Activated CD8-positive, alpha-beta T cell treated with anti-CD3 and anti-CD28 coated beads for 36 hours (primary cell): ENCODE results near the gene SNAPC2. TPM values are rescaled to one million over a fixed set of nuclear protein-coding genes. Genes with fewer than 3 reads are reported as not detected.

Source experiments
- ATAC-seq: fragments of 200-7000 bp; cut with Tn5 transposase; one replicate; pipeline ENCODE4 v1.10.0; 2021; ENCODE audit warnings: mild to moderate bottlenecking, moderate library complexity
- CTCF ChIA-PET: fragments of 350-600 bp; sonication (Branson Sonifier 250); formaldehyde crosslinking; loops from one replicate; lab custom pipeline; 2021; ENCODE audit warnings: antibody characterized with exemption; lab: Charles Lee
- POLR2A ChIA-PET: fragments of 350-600 bp; sonication (Branson Sonifier 250); formaldehyde crosslinking; loops from one replicate; lab custom pipeline; 2021; ENCODE audit warnings: antibody characterized with exemption; lab: Charles Lee
- DNase-seq: peaks from one replicate; pipeline ENCODE4 v3.0.0-alpha.2; 2020
- H3K27ac Mint-ChIP-seq: one replicate; pipeline ENCODE4 v1.8.0; 2021; ENCODE audit warnings: mild to moderate bottlenecking, mixed read lengths
- H3K27me3 Mint-ChIP-seq: one replicate; pipeline ENCODE4 v1.8.0; 2021; ENCODE audit warnings: mixed read lengths
- H3K36me3 Mint-ChIP-seq: one replicate; pipeline ENCODE4 v1.8.0; 2021; ENCODE audit warnings: low read depth, mixed read lengths
- H3K4me1 Mint-ChIP-seq: one replicate; pipeline ENCODE4 v1.8.0; 2021; ENCODE audit warnings: low read depth, mixed read lengths
- H3K4me3 Mint-ChIP-seq: one replicate; pipeline ENCODE4 v1.8.0; 2021; ENCODE audit warnings: mild to moderate bottlenecking, moderate library complexity, mixed read lengths
- H3K9me3 Mint-ChIP-seq: one replicate; pipeline ENCODE4 v1.8.0; 2021; ENCODE audit warnings: mixed read lengths
- CTCF ChIP-seq: fragments of 200-600 bp; IDR thresholded peaks from one replicate; pipeline ENCODE4 v1.8.0; 2022; ENCODE audit warnings: antibody characterized with exemption, mild to moderate bottlenecking
- intact Hi-C: fragments of 100-400 bp; cut with micrococcal nuclease; formaldehyde crosslinking; loops from one replicate; pipeline ENCODE4 v1.10.0; 2022
- total RNA-seq, 2 experiments: library from RNA; stranded (reverse); gene quantifications; one replicate each; pipeline ENCODE4 v1.2.3, GENCODE V29; 2021

SNAPC2 gene
- total RNA-seq, 2 experiments from 2014 or later, result 16.0 to 18.2 TPM

- ATAC-seq, result no peak
- H3K4me3 Mint-ChIP-seq, result no peak overlapping the region
- H3K27me3 Mint-ChIP-seq, result no peaks in the 10 kb centered on the region
- DNase-seq, result no peak
- peaks cover 35% of the 10 kb centered on the region for H3K36me3 Mint-ChIP-seq
- H3K9me3 Mint-ChIP-seq, result no peaks in the 10 kb centered on the region
- peaks cover 14% of the 10 kb centered on the region for H3K4me1 Mint-ChIP-seq
- POLR2A ChIA-PET, result interaction anchor here (1.6 to 7.7 kb wide), 2 partner anchors 10 to 12 kb away, joined by 7 to 81 read pairs; partner anchors contain the start of genes SNAPC2 and TIMM44
- H3K27ac Mint-ChIP-seq, result no peak overlapping the region
- TF ChIP-seq CTCF, result no peak
- intact Hi-C loops, result no loop called here
- CTCF ChIA-PET, result interaction anchor here (1.3 to 3.7 kb wide), 2 partner anchors 10 to 14 kb away, joined by 6 to 28 read pairs; partner anchors contain the start of genes SNAPC2 and TIMM44
Measured at GRCh38 chr19:7930765-7931164, 10.6 kb downstream of the SNAPC2 start.

- H3K4me1 Mint-ChIP-seq, result peaks cover 11% of the 10 kb centered on the region
- H3K9me3 Mint-ChIP-seq, result no peaks in the 10 kb centered on the region
- H3K27ac Mint-ChIP-seq, result no peak overlapping the region
- ChIA-PET CTCF (interaction anchor here (1.3 to 3.7 kb wide), 2 partner anchors 11 to 13 kb away, joined by 6 to 28 read pairs; partner anchors contain the start of genes SNAPC2 and TIMM44), POLR2A (interaction anchor here (1.5 to 7.7 kb wide), 3 partner anchors 10 to 17 kb away, joined by 3 to 81 read pairs (median 7); partner anchors contain the start of genes SNAPC2, TGFBR3L and TIMM44)
- H3K27me3 Mint-ChIP-seq, result no peaks in the 10 kb centered on the region
- TF ChIP-seq CTCF, result no peak
- peaks cover 39% of the 10 kb centered on the region for H3K36me3 Mint-ChIP-seq
- ATAC-seq (no peak), DNase-seq (no peak)
- intact Hi-C loops, result no loop called here
- H3K4me3 Mint-ChIP-seq, result no peak overlapping the region
Measured at GRCh38 chr19:7931221-7932061, 11.3 kb downstream of the SNAPC2 start.

GRCh38 chr19:7932276-7932929 is 12.3 kb downstream of the SNAPC2 start:
- CTCF ChIA-PET, result interaction anchor here (1.3 kb wide), 1 partner anchor 10 kb away, joined by 3 read pairs; no protein-coding TSS in a partner anchor
- Mint-ChIP-seq H3K4me1 (peaks cover 9% of the 10 kb centered on the region), H3K4me3 (no peak overlapping the region), H3K9me3 (no peaks in the 10 kb centered on the region), H3K27ac (no peak overlapping the region), H3K36me3 (peaks cover 39% of the 10 kb centered on the region), H3K27me3 (no peaks in the 10 kb centered on the region)
- TF ChIP-seq CTCF, result no peak
- DNase-seq, result no peak
- intact Hi-C loops, result no loop called here
- ATAC-seq, result no peak
- POLR2A ChIA-PET, result interaction anchor here (1.5 to 7.7 kb wide), 3 partner anchors 10 to 18 kb away, joined by 3 to 81 read pairs (median 7); partner anchors contain the start of genes SNAPC2, TGFBR3L and TIMM44

GRCh38 chr19:7932930-7933300 is 12.8 kb downstream of the SNAPC2 start:
- CTCF ChIA-PET, result interaction anchor here (1.1 to 1.3 kb wide), 2 partner anchors 10 to 13 kb away, joined by 3 read pairs; partner anchors contain the start of gene SNAPC2
- Mint-ChIP-seq H3K4me1 (peaks cover 9% of the 10 kb centered on the region), H3K36me3 (peaks cover 41% of the 10 kb centered on the region), H3K4me3 (no peak overlapping the region), H3K27ac (no peak overlapping the region), H3K9me3 (no peaks in the 10 kb centered on the region), H3K27me3 (no peaks in the 10 kb centered on the region)
- no peak for DNase-seq
- no peak for TF ChIP-seq CTCF
- ATAC-seq, result no peak
- intact Hi-C loops, result no loop called here
- POLR2A ChIA-PET, result interaction anchor here (7.7 kb wide), 1 partner anchor 10 kb away, joined by 81 read pairs; the partner anchor contains the start of gene TIMM44
